Stimulated activated CD8-positive, alpha-beta memory T cell treated with anti-CD3 and anti-CD28 coated beads, Interleukin-4, amount 100 ng/mL, for 1 hour (primary cell): ENCODE measurements around the gene UPK3B.
"Not testable (repeated sequence)": the region's sequence is repeated elsewhere in the genome, so short reads cannot be mapped to it uniquely, and the experiment has no call there.

Source experiments
- DNase-seq, 2 donors: peaks; one replicate each; pipeline ENCODE4 v3.0.0-alpha.2; 2020; ENCODE audit warnings: low read depth in 2 of 2, low spot score in 1 of 2

UPK3B gene

GRCh38 chr7:76509931-76510877, at the start of gene UPK3B:
Gene UPK3B, plus strand, starts transcription at chr7:76510552. Its CDS starts 101 bp downstream, at chr7:76510653.
- DNase-seq = no peak

GRCh38 chr7:76460767-76461166, 49.6 kb upstream of the UPK3B start:
- DNase-seq = not testable (repeated sequence)

- DNase-seq = peak; percentile 10 to 13
These were observed 48.8 kb upstream of the UPK3B start, which contains the start of gene DTX2 for GRCh38 chr7:76461464-76462101. Gene DTX2, plus strand, starts transcription at chr7:76461709. Its CDS starts 18,801 bp downstream, at chr7:76480510.

- not testable (repeated sequence) for DNase-seq
These were observed 48.0 kb upstream of the UPK3B start for GRCh38 chr7:76462271-76462882.

GRCh38 chr7:76464959-76465358, 45.4 kb upstream of the UPK3B start:
- DNase-seq = not testable (repeated sequence)

GRCh38 chr7:76465950-76466349, 44.4 kb upstream of the UPK3B start:
- not testable (repeated sequence) for DNase-seq

GRCh38 chr7:76467743-76468404, 42.5 kb upstream of the UPK3B start:
- not testable (repeated sequence) for DNase-seq

- not testable (repeated sequence) for DNase-seq
These were observed 38.7 kb upstream of the UPK3B start for GRCh38 chr7:76471556-76472221.

GRCh38 chr7:76473097-76473496, 37.3 kb upstream of the UPK3B start:
- not testable (repeated sequence) for DNase-seq

GRCh38 chr7:76476280-76476679, 34.1 kb upstream of the UPK3B start:
- DNase-seq = not testable (repeated sequence)

- DNase-seq = not testable (repeated sequence)
These were observed 33.4 kb upstream of the UPK3B start for GRCh38 chr7:76476742-76477474.

GRCh38 chr7:76479628-76480027, 30.7 kb upstream of the UPK3B start:
- not testable (repeated sequence) for DNase-seq

- not testable (repeated sequence) for DNase-seq
These were observed 29.7 kb upstream of the UPK3B start for GRCh38 chr7:76480403-76481253.

- DNase-seq = not testable (repeated sequence)
These were observed 27.7 kb upstream of the UPK3B start for GRCh38 chr7:76482660-76483059.

- DNase-seq = not testable (repeated sequence)
These were observed 27.3 kb upstream of the UPK3B start for GRCh38 chr7:76483081-76483480.

- DNase-seq = not testable (repeated sequence)
These were observed 25.9 kb upstream of the UPK3B start for GRCh38 chr7:76484456-76484855.

- not testable (repeated sequence) for DNase-seq
These were observed 24.3 kb upstream of the UPK3B start for GRCh38 chr7:76485822-76486610.

- DNase-seq = not testable (repeated sequence)
These were observed 23.7 kb upstream of the UPK3B start for GRCh38 chr7:76486618-76487017.
